CD4-positive, alpha-beta T cell treated with Interleukin-15 for 4 hours (primary cell): ENCODE data around the gene TM4SF5.
"Not testable (repeated sequence)": the region's sequence is repeated elsewhere in the genome, so short reads cannot be mapped to it uniquely, and the experiment has no call there.

ENCODE experiments used
- DNase-seq: peaks from one replicate; pipeline ENCODE4 v3.0.0-alpha.2; 2020; ENCODE audit warnings: low spot score

Gene TM4SF5

DNA sequence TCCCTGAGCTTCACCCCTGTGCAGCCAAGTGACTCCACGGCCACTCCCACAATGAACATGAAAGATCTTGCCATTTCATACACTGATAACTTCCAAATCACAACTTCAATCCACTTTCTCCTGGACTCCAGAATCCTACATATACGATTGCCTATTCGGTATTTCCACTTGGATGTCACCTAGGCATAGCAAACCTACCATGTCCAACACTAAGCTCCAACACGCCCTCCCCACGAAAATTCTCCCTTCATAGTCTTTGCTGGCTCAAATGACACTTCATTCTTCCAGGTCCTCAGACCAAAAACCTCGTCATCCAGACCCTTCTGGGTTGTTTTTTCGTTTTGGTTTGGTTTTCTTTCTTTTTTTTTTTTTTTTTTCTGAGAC lies 19.0 kb downstream of the TM4SF5 start:
- no peak for DNase-seq

DNA sequence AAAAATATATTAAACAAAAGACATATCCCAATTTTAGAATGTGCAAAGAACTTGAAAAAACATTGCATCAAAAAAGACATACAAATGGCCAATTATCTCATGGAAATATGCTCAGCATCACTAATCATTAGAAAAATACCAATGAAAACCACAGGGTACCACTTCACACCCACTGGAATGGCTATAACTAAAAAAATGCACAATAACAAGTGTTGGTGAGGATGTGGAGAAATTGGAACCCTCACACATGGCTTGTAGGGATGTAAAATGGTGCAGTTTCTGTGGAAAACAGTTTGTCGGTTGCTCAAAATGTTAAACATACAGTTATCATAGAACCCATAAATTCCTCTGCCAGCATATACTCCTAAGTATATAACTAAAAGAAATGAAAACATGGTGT lies 23.5 kb downstream of the TM4SF5 start:
- no peak for DNase-seq

DNA sequence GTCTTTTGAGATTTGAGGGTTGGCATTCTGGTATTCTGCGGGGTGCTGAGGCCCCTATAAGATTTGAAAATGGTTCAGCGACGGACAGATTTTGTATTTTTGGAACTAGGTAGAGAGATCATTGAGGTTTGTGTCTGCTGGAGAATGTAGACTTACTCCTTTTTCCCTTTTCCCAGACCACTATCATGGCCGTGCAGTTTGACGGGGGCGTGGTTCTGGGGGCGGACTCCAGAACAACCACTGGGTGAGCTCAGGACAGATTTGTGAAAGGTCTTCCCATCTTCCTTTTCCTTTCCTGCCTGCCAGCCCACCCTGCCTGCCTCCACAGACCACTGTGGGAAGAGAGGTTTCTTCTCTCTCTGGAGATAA lies 24.9 kb downstream of the TM4SF5 start:
- no peak for DNase-seq

DNA sequence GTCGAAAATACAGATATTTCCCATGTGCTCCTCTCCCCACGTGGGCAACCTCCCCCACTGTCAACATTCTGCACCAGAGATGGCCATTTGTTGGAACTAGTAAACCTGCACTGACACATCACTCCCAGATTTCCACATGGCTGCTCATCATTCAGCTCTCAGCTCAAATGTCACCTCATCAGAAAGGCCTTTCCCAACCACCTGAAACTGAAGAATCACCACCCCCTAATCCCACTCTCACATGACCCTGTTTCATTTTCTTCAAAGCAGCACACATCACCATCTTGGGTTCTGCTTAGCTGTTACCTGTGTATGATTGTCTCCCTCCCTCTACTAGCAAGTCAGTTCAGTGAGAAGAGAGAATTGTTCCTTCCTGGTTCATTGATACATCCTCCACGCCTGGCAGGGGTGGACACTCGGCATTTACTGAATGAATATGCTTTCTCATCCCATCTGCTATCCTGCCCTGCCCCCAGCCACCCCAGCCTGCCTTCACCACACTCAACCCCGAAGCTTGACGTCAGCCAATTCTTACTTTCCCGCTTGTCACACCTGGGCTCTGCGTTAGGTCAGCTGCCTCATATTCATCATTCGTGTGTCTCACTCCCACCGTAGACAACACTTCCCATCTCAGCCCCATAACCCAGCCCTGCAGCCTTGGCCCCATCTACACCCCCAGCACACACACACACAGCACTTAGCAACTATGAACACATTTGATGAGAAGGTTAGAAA lies 28.9 kb downstream of the TM4SF5 start:
- no peak for DNase-seq

DNA sequence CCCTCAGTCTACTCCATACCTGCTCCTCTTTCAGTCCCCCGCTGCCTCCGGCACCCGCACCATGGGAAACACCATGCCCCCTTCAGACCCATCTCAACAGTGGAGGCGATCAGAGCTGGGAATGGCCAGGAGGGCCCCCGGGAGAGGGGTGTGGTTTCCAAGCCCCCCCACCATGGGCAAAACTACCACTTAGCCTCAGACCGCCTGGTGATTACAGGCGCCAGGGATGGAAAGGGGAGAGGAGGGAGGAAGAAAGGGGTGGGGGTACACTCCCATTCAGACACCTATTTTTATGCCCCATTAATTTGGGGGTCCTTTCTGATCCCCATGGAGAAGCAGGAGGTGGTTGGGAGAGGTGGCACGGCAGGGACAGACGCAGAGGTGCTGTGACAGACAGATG lies 30.5 kb downstream of the TM4SF5 start, which contains the start of gene C17orf114:
C17orf114 (minus strand) TSS at position 101 of the 400 bp plus-strand sequence.
- no peak for DNase-seq

DNA sequence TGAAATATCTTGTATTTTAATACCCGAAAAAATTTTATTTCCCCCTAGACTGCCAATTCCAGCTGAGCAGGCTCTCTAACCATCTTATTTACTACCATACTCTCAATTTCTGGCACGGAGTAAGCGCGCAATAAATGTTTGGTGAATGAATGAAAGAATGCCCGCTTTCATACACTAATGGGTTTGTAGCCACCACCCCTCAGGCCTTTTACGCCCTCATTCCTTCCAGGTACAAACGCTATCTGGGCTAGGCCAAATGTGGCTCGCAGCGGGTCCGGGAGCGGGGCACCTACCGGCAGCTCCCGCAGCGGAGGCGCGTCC lies 34.7 kb downstream of the TM4SF5 start:
- DNase-seq: no peak

DNA sequence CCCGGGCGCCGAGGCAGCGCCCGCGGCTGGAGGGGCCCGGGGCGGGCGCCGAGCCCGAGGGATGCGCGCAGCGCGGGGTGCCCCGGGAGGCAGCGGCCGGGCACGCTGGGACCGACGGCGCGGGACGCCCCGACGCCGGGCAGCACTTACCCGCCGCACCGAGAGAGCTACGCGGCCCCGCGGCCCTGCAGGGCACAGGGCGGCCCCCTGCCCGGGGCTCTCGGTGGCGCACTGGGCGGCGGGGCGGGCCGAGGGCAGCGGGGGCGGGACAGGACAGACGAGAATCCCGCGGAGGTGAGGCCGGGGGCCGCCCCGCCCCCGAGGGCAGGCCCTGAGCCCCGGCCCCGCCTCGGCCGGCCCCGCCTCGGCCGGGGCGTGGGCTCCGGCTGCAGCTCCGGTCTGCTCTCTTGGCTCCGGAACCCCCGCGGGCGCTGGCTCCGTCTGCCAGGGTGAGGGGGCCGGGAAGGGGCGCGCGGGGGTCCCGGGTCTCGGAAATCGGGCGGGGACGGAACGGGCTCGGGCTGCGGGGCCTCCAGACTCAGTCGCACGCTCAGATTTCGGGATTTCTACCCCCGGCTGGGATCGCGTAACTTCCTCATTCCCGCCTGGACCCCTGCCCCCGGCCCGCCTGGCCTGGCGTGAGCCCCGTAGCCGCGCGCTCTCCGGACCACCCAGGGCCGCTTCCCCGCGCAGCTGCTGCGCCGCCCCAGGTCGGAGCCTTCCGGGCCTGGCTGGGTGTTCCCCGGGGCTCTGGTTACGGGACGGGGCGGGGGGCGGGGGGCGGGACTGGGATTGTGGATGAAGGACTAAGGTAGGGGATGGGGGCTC lies 35.3 kb downstream of the TM4SF5 start, which contains the start of gene PLD2:
PLD2 (plus strand) TSS at position 376 of the 828 bp plus-strand sequence. CDS start 621 bp downstream, outside the sequence.
- peak; percentile 84 for DNase-seq

DNA sequence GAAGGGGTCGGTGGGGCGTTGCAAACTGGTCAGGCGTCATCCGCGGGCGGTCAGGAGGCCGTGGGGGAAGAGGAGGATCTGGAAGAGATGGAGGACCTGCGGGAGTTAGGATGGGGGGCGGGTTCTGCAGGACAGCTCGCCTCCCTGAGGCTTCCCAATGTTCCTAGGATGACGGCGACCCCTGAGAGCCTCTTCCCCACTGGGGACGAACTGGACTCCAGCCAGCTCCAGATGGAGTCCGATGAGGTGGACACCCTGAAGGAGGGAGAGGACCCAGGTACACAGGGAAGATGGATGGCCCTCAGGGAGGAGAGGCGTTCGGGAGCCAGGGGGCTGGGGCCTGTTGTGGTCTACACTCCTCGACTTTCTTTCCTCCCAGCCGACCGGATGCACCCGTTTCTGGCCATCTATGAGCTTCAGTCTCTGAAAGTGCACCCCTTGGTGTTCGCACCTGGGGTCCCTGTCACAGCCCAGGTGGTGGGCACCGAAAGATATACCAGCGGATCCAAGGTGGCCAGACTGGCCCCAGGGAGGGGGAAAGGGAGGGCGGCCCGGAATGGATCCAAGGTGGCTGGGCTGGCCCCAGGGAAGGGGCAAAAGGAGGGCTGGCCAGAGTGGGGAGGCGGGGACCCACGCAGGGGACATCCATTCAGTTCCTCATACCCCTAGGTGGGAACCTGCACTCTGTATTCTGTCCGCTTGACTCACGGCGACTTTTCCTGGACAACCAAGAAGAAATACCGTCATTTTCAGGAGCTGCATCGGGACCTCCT lies 36.1 kb downstream of the TM4SF5 start:
- DNase-seq: no peak

DNA sequence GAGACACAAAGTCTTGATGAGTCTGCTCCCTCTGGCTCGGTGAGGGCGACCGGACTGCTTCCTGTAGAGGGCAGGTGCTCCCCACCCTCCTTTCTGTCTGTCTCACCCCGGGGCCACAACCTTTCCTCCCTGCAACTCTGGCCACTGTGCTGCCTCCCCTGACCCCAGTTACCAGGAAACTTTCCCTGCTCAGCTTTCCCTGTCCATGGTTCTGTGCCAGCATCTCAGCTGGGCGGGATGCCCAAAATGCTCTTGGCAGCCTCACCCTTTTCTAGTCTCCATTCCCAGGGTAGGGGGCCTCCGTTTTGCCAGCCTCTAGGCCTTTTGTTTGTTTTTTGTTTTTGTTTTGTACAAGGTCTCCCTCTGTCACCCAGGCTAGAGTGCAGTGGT lies 36.7 kb downstream of the TM4SF5 start:
- DNase-seq: no peak

DNA sequence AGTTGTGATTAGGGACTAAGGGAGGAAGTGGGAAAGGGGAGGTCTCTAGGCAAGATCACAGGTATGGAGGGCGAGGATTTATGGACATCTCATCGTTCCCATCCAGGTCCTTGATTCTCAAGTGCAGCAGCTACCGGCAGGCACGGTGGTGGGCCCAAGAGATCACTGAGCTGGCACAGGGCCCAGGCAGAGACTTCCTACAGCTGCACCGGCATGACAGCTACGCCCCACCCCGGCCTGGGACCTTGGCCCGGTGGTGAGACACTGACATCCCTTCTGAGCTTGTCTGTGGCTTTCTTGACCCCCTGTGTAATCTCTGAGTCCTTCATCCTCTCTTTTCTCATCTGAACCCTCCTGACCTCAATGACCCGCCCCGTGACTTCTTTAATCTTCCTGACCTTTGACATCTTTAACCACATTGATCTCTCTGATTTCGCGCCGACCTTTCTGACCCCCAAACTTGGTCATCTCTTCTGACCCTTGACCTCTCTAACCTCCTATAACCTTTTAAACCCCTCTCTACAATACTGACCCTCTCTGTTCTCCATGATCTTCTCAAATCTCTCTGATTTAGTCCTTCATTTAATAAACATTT lies 39.1 kb downstream of the TM4SF5 start:
- DNase-seq: no peak

DNA sequence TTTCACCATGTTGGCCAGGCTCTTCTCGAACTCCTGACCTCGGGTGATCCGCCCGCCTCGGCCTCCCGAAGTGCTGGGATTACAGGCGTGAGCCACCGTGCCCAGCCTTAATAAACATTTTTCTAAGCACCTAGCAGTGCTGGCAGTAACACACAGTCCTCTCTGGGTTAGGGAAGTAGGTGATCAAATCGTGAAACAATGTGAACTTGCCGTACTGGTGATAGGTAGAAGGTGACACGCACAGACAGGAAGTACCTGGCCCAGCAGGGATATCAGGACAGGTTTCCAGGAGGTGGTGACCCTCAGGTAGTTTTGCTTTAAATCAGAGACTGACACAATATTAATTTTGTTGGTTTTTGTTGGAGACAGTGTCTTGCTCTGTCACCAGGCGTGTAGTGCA lies 39.8 kb downstream of the TM4SF5 start:
- DNase-seq: no peak

DNA sequence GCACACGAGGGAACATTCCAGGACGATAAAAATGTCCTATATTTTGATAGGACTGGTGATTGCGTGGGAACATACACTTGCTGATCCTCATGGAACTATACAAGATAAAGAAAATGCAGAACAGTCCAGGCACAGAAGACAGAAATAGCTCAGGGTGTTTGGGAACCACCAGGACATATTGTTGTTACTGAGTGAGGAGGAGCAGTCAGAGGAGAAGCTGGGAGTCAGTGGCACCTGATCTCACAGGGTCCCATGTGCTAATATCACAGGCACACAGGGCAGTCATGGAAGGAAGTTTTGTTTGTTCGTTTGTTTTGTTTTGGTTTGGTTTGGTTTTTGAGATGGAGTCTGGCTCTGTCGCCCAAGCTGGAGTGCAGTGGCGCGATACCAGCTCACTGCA lies 41.0 kb downstream of the TM4SF5 start:
- no peak for DNase-seq

DNA sequence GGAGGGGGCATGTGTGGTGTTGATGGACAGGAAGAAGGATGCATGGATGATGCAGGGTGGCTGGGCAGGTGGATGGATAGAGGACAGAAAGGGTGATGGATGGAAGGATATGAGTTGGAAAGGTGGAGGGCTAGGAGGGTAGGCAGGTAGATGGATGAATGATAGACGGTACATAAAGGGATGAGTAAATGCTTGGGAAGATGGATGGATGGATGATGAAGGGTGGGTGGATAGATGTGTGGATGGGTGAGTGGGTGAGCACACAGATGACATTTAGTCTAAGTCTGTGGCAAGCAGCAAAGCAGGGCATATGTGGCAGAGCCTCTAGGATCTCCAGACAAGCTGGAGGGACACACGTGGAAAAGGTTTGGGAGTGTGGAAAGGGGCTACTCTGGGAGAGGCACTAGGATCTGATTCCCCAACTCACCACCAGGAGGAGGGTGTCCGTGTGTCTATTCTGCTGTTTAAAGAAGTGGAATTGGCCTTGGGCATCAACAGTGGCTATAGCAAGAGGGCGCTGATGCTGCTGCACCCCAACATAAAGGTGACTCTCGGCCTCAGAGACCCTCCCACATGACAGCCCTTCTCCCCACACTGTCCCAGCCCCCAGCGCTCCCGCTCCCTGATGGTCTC lies 43.5 kb downstream of the TM4SF5 start:
- DNase-seq: no peak

DNA sequence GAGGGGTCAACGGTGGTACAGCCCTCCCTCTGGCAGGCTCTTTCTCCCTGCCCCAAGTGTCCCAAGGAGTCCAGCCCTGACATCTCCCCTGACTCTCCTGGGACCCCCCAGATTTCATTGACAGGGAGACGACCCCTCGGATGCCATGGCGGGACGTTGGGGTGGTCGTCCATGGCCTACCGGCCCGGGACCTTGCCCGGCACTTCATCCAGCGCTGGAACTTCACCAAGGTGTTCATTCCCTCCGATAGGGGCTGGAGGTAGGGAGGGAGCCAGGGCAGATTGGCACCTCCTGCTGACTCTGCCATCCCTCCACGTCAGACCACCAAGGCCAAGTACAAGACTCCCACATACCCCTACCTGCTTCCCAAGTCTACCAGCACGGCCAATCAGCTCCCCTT lies 45.1 kb downstream of the TM4SF5 start:
- DNase-seq: no peak

DNA sequence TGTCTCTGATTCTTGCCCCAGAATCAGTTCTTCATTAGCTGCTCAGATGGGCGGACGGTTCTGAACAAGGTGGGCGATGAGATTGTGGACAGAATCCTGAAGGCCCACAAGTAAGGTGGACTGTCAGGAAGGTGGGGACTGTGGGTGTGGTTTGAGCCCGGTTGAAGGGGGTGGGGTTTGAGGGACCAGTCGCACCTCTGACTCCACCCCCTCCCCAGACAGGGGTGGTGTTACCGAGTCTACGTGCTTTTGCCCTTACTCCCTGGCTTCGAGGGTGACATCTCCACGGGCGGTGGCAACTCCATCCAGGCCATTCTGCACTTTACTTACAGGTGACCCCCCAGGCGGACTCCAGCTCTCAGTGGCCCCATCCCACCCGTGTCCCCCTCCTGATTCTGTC lies 46.6 kb downstream of the TM4SF5 start:
- DNase-seq: no peak

DNA sequence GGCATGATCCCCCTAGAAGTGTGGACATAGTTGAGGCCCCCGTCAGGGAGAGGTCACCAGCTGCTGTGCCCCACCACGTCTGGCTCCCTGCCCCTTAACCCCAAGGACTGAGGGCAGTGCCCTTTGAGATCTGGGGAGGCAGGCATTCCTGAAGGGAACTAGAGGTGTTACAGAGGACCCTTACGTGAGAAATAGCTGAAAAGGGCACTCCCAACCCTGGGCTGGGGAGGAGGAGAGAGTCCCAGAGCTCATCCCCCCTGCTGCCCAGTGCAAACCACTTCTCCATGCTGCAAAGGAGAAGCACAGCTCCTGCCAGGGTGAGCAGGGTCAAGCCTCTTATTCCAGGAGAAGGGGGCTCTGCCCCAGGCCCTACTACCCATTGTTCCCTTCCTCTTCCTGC lies 51.1 kb downstream of the TM4SF5 start:
- no peak for DNase-seq

DNA sequence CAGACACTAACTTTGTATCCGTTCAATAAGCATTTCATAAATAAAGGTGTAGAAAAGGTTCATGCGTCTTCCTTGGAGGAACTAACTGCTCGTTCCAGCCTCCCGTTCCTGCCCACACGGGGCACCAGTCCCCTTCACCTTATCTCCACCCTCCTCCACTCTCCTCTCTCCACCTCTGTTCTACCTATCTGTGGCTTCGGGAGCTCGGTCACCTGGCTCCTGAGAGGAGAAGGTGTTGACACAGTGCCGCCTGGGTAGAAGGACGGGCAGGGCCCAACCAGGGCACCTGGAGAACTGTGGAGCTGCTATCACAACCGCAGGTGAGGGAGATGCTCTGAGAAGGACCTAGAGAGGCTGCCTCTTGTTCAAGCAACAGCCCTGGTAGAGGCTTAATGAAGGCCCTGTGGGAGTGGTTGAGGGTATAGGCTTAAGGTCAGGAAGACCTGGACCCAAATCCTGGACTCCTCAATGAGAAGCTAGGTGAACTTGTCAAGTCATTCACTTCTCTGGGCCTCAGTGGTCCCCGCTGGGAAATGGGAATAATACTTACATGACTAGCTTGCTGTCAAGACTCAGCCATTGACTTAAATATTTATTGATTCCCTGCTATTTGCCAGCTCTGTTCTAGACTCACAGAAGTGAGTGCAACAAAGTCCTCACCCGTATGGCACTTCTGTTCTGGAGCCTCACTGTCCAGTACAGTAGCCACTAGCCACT lies 51.8 kb downstream of the TM4SF5 start:
- no peak for DNase-seq

DNA sequence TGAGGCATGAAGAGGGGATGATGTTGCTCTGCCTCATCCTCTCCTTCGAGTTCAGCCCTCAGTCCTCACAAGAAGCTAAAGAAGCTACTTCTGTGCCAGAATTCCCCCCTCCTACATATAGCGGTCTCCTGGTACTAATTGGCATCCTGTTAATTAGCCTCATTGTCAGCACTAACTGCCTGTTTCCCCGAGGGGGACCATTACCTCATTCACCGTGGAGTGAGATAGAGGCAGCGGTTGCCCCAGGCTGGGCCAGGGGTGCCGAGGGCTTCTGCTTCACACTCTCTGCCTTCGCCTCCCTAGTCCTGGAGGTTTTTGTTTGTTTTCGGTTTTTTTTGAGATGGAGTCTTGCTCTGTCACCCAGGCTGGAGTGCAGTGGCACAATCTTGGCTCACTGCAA lies 55.7 kb downstream of the TM4SF5 start:
- no peak for DNase-seq

DNA sequence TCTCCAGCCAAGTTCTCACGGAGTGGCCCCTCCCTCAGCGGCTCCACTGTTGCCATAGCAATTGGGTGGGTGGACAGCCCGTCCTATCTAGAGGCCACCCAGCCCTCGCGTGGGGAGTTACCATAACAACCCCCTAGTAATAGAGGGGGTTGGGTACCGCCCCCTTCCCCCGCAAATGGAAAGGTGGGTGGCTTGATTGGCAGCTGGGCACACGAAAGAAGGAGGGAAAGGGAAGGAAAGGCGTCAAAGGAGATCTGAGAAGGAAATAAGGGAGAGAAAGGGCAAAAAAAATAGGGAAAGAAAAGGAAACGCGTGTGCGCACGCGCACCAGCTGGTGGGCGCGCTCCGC lies 61.1 kb downstream of the TM4SF5 start:
- DNase-seq: not testable (repeated sequence)
